AG10803 (cell line): ENCODE results near the gene ZNF446.

Experiments used
- DNase-seq: peaks from one replicate; pipeline ENCODE4 v3.0.0; 2010; ENCODE audit warnings: low read depth
- H3K4me3 ChIP-seq: 2 replicates; pipeline ENCODE4 v1.5.1; 2011; ENCODE audit warnings: mild to moderate bottlenecking, low read length, control low read depth
- TF ChIP-seq, protein P1 (sequence below): conservative IDR thresholded peaks from 2 replicates; pipeline ENCODE4 v1.5.1; 2011; ENCODE audit warnings: mild to moderate bottlenecking, low read length, control low read depth, inconsistent platforms

The ZNF446 gene

GRCh38 chr19:58450856-58451357, 25.2 kb upstream of the ZNF446 start:
- DNase-seq, result no peak
- peak overlapping the region; percentile 71 for H3K4me3 ChIP-seq
- TF ChIP-seq, protein P1, sequence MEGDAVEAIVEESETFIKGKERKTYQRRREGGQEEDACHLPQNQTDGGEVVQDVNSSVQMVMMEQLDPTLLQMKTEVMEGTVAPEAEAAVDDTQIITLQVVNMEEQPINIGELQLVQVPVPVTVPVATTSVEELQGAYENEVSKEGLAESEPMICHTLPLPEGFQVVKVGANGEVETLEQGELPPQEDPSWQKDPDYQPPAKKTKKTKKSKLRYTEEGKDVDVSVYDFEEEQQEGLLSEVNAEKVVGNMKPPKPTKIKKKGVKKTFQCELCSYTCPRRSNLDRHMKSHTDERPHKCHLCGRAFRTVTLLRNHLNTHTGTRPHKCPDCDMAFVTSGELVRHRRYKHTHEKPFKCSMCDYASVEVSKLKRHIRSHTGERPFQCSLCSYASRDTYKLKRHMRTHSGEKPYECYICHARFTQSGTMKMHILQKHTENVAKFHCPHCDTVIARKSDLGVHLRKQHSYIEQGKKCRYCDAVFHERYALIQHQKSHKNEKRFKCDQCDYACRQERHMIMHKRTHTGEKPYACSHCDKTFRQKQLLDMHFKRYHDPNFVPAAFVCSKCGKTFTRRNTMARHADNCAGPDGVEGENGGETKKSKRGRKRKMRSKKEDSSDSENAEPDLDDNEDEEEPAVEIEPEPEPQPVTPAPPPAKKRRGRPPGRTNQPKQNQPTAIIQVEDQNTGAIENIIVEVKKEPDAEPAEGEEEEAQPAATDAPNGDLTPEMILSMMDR, result no peak

DNA sequence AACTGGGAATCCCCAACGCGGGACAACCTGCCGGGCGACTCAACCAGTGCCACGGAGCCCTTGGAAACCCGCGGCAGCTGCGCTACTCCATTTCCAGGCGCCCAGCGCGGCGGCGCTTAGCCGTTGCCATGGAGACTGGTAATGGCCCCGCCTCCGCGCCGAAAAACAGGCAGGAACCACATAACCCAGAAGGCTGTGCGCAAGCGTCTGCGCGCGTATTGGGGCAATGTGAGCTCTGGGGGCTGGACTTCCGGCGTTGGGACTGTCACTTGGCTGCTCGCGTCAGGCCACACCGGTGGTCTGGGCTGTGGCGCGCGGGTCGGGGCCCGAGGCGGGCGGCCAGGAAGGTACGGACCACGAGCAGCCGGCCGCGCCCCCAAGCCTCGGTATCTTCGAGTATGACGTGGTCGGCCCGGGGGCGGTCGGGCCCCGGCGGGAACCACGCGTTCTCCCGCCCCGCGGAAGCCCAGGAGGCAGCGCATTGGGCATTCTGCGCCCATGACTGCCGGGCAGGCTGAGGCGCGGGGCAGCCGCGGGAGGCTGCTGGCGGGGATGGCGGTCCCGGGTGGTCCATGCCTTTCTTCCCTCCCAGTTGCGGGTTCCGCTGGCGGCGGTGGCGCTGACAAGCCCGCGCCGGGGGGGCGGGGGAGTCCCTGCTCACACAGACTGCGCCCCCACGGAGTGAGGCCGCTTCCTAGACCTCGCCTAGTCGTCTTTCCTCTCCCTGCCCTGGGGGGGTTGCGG, 24.6 kb upstream of the ZNF446 start, which contains the start of gene ZNF324B:
Gene ZNF324B (plus strand): TSS at position 265 of the 744 bp plus-strand sequence. CDS start 2,080 bp downstream, outside the sequence.
- H3K4me3 ChIP-seq, result peak within 1 kb of the TSS; percentile 71
- TF ChIP-seq, protein P1, result no peak
- peak; percentile 91 for DNase-seq

GRCh38 chr19:58453743-58454142, 22.4 kb upstream of the ZNF446 start:
- DNase-seq, result no peak
- TF ChIP-seq, protein P1, result no peak
- no peak overlapping the region for H3K4me3 ChIP-seq

DNA sequence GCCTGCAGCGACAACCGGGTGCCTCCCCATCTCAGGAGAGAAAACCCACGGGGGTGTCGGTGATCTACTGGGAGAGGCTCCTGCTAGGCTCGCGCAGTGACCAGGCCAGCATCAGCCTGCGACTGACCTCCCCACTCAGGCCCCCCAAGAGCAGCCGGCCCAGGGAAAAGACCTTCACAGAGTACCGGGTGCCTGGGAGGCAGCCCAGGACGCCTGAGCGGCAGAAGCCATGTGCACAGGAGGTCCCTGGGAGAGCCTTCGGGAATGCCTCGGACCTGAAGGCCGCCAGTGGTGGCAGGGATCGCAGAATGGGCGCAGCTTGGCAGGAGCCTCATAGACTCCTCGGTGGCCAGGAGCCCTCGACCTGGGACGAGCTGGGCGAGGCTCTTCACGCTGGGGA, 20.8 kb upstream of the ZNF446 start:
- H3K4me3 ChIP-seq, result no peak overlapping the region
- no peak for DNase-seq
- TF ChIP-seq, protein P1, result no peak

DNA sequence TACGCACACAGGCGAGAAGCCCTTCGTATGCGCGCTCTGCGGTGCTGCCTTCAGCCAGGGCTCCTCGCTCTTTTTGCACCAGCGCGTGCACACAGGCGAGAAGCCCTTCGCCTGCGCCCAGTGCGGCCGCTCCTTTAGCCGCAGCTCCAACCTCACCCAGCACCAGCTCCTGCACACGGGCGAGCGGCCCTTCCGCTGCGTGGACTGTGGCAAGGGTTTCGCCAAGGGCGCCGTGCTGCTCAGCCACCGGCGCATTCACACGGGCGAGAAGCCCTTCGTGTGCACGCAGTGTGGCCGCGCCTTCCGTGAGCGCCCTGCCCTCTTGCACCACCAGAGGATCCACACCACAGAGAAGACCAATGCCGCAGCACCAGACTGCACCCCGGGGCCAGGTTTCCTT, 20.0 kb upstream of the ZNF446 start:
- no peak overlapping the region for H3K4me3 ChIP-seq
- DNase-seq, result no peak
- TF ChIP-seq, protein P1, result no peak

DNA sequence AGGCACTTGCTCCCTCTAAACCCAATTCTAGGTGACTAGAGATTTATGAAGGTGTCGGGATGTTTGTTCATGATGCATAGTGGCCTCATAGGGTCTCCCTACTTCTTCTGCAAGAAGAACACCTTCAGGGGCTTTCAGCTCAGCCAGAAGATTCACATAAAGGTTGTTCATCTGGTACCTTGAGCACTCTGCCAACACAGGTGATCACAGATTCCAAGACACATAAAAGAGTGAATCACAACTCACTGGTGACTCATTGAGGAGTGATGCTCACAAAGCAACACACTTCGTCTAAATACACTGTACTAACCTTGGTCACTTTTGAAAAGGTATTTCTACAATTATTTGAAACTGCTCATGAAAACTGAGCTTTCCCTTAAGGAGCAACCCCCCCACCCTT, 16.1 kb upstream of the ZNF446 start:
- no peak overlapping the region for H3K4me3 ChIP-seq
- DNase-seq, result no peak
- TF ChIP-seq, protein P1, result no peak
